Stimulated activated CD4-positive, alpha-beta T cell treated with anti-CD3 and anti-CD28 coated beads, TNF-alpha, amount 100 ng/mL, for 24 hours (primary cell): ENCODE data around the gene ZBTB4.

ENCODE experiments used
- DNase-seq, 3 experiments: peaks; one replicate each; pipeline ENCODE4 v3.0.0-alpha.2; 2020; ENCODE audit warnings: low read depth in 3 of 3

ZBTB4 gene

DNA sequence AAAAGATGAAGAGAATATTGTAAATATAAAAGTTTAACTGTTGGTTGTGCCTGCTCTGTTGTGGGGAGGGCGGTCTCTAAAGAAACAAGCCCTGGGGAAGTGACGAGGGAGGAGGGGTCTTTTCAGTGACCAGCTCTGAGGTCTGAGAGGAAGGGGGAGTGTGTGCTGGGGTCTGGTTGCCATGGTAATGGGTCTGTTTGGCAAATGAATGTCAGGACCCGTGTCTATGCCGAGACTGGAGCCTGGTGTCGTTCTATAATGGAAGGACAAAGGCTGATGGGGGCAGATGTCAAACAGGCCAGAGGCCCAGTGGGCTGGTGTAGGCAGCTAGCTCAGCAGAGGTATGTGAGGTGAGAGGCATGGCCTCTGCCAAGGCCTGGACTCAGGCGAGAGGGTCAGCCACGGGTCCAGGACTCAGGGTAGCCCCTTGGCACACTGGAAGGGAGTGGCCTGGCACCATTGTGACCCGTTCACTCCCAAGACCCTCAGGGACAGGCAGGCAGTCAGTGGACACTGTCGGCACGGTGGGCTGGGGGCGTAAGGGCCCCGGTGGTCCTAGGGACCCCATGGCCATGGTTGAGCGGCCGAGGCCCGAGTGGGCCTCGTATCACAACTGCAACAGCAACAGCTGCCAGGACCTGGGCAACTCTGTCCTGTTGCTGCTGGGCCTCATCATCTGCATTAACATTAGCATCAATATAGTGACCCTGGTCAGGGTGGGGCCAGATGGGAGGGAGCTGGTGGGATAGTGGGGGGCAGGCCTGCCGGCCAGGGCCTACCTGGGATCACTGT is 59.4 kb downstream of the ZBTB4 start, which contains the start of gene SPEM1:
TSS of gene SPEM1 (plus strand) at position 506 of the 792 bp plus-strand sequence. CDS start at position 567, 61 bp downstream.
- DNase-seq, result no peak

DNA sequence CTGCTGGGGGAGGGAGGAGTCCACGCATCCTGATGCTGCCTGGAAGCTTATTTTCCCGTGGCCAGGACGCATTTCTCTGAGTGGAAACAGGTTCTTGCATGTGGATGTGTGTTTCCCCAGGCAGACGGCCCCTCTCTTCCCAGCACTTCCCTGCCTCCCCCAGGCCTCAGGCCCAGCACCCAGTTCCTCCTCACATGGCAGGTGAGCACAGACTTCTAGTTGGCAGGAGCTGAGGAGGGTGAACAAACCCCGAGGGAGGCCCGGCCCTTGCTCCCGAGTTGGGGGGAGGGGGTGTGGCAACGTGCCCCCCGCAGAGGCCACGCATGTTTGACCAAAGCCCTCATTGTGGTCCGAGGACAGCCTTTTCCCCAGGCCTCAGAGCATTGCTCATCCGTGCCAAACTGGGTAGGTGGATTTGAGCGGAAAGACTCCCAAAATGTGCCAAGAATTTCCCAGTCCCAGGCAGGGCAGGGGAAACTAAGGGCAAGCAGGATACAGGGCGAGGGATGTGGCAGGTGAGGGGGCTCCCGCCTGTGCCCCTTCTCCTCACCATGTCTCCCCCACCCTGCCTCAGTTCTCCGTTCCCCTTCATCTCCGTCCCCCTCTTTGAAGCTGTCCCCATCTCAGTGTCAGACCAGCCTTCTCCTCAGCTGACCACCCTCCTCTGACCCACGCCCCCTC is 60.8 kb downstream of the ZBTB4 start:
- no peak for DNase-seq

DNA sequence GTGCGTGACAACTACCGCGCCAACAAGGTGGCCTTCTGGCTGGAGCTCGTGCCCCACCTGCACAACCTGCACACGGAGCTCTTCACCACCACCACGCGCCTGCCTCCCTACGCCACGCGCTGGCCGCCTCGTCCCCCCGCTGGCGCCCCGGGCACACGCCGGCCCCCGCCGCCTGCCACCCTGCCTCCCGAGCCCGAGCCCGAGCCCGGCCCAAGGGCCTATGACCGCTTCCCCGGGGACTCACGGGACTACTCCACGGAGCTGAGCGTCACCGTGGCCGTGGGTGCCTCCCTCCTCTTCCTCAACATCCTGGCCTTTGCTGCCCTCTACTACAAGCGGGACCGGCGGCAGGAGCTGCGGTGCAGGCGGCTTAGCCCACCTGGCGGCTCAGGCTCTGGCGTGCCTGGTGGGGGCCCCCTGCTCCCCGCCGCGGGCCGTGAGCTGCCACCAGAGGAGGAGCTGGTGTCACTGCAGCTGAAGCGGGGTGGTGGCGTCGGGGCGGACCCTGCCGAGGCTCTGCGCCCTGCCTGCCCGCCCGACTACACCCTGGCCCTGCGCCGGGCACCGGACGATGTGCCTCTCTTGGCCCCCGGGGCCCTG is 62.3 kb downstream of the ZBTB4 start:
- DNase-seq, result no peak

DNA sequence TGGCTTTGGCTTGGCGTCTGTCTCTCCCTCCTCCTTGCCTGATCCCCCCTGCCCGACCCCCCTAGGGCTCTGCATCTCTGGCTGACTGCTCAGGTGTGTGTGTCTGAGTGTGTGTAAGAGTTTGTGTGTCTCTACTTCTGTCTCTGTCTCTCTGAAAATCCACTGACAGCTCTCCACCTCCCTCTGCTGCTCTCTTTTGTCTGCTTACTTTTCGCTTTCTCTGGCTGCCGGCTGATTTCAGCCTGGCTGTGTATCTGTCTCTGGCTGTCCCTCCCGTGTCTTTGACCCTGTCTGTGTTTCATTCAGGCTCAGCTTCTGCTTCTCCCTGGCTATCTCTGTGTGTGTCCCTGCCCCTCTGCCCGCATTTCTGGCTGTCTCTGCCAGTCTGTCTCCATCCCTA is 63.1 kb downstream of the ZBTB4 start:
- no peak for DNase-seq

DNA sequence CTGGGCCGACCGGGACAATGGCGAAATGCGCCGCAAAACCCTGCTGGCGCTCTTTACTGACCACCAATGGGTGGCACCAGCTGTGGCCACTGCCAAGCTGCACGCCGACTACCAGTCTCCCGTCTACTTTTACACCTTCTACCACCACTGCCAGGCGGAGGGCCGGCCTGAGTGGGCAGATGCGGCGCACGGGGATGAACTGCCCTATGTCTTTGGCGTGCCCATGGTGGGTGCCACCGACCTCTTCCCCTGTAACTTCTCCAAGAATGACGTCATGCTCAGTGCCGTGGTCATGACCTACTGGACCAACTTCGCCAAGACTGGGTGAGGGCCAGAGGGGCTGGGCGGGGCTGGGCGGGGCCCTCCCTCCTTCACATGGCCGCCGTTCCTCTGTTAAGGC is 63.6 kb downstream of the ZBTB4 start:
- DNase-seq, result no peak

DNA sequence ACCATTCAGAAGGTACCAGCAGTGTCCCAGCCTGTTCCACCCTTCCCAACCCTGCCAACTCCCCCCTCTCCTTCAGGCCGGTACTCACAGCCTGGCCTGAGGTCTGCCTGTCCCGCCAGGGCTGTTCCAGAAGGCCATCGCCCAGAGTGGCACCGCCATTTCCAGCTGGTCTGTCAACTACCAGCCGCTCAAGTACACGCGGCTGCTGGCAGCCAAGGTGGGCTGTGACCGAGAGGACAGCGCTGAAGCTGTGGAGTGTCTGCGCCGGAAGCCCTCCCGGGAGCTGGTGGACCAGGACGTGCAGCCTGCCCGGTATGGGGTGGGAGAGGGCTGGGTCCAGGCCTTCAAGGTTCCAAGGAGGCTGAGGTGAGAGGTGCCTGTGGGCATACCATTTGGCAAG is 64.6 kb downstream of the ZBTB4 start:
- DNase-seq, result no peak

DNA sequence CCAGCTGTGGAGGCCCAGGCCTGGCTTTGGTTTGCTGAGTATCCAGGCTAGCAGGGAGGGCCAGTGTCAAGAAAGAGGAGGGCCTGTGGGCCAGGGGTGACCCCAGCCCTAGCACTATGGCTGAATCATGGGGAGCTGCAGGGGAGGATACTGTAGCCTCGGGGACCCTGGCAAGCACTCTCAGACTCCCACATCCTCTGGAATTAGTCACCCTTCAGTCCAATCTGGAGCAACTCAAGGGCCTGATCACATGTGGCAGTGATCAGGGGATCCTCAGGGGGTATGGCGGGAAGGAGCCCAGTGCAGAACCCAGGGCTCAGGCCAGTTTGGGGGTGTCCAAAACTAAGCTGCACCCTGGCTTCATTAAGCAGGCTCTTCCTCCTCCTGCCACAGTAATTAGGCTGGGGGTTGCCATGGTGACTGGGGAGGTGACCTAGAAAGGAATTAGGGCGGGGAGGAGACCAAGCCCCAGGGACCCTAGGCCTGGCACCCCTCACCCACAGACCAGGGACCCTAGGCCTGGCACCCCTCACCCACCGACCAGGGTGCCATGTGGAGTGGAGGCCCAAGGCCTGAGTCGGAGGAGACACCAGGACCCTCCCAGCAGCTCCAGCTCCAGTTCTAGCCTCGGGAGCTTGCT is 66.0 kb downstream of the ZBTB4 start:
- no peak for DNase-seq

DNA sequence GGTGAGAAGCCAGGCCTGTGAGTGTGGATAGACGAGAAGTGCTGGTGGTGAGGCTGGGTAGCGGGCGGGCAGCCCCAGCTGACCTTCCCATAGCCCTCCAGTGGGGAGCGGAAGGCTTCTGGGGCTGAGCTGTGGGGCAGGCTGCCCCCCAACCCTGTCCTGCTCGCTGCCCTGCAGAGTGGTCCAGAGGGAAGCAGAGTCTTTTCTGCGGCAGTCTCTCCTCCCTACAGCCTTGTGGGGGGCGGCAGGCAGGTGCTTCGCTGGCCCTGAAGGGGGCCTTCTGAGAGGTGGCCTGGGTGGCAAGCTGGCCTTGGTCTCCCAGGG is 68.0 kb downstream of the ZBTB4 start:
- no peak for DNase-seq

DNA sequence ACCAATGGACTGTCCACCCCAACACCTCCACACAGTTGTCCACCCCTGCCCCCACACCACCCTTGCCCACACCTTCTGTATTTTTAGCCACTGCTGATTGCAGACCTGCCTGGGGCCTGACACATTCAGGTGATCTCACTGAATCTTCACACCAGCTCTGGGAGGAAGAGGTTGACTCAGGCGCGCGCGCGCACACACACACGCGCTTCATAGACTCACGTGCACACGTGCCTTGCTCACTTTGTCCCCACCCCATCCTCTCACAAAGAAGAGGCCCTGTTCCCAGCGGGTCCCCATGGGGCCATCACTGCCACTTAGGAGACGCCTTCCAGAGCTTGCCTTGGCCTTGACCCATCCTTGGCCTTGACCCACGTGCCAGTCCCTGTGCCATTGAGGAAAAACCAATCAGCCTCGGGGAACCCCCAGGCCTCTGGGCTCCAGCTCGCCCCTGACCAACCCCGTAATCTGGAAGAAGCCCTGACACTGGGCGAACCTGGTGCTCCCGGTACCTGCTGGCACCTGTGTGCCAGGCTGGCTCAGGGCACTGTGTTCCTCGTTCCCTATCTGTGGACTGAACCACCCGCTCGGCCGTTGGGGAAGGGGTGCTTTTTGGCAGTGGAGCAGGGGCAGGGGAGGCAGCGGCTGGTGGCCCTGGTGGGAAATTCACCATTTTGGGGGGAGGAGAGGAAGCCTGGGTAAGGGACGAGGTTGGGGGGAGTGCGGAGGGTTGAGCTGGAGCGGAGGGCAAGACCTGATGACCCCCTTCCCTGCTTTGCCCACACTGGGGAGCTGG is 68.6 kb downstream of the ZBTB4 start:
- no peak for DNase-seq

DNA sequence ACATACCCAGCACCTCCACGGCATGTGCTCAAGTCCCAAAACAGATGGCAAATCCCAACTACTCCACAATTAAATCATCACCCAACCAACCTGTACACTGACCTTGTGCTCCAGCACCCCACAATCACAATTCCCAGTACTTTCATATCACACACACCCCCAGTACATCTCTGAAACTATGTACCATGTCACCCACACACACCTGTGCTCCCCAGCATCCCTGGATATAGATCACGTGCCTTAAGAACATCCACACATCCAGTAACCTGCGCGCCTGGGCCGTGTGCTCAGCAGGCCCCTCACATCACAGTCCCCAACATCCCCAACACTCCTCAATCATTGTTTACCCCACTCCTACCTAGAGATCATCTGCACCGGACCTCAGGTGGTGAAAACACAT is 69.7 kb downstream of the ZBTB4 start:
- DNase-seq, result no peak
